Cardiac septum (tissue), 1 donor: ENCODE results near the gene FGF7. TPM values are rescaled to one million over a fixed set of nuclear protein-coding genes. Genes with fewer than 3 reads are reported as not detected.
"Not testable (repeated sequence)": the region's sequence is repeated elsewhere in the genome, so short reads cannot be mapped to it uniquely, and the experiment has no call there.

ENCODE experiments used
- DNase-seq: peaks from one replicate; pipeline ENCODE4 v3.0.0-alpha.2; 2020; ENCODE audit warnings: low spot score
- intact Hi-C: fragments of 100-400 bp; cut with DNase I; formaldehyde crosslinking; loops from one replicate; pipeline ENCODE4 v1.14.0; 2022
- long read RNA-seq: library from polyadenylated mRNA; unstranded; transcript quantifications from one replicate; pipeline ENCODE4 v2.0.0, GENCODE V29; 2021
- total RNA-seq: library from RNA; stranded (reverse); fragmentation: NEBNext Ultra II Directional; extraction: Animal tissue kit (Norgen Biotek cat#: 25700); gene quantifications from one replicate; pipeline ENCODE4 v1.2.1, GENCODE V29; 2021
- donor health status: DM: no; HTN: no; CAD: no.

Gene FGF7, protein sequence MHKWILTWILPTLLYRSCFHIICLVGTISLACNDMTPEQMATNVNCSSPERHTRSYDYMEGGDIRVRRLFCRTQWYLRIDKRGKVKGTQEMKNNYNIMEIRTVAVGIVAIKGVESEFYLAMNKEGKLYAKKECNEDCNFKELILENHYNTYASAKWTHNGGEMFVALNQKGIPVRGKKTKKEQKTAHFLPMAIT
- 7.2 TPM for total RNA-seq
- long read RNA-seq, full-length matches to known transcripts: 6 of 9 reads
- long read RNA-seq, partial matches to known transcripts: 3 of 9 reads
- long read RNA-seq, other reads (novel, unspliced or antisense): 0 of 9 reads

- intact Hi-C loops: loop anchor here (5.0 kb wide), 1 partner anchor 561 kb away; no protein-coding TSS in a partner anchor
- no peak for DNase-seq
Measured at GRCh38 chr15:49423021-49423420, at the start of gene FGF7. TSS of gene FGF7 (plus strand) at chr15:49423242. CDS start at chr15:49424298, 1,056 bp downstream.

GRCh38 chr15:49379996-49380395 is 43.0 kb upstream of the FGF7 start:
- intact Hi-C loops: no loop called here
- no peak for DNase-seq

DNA sequence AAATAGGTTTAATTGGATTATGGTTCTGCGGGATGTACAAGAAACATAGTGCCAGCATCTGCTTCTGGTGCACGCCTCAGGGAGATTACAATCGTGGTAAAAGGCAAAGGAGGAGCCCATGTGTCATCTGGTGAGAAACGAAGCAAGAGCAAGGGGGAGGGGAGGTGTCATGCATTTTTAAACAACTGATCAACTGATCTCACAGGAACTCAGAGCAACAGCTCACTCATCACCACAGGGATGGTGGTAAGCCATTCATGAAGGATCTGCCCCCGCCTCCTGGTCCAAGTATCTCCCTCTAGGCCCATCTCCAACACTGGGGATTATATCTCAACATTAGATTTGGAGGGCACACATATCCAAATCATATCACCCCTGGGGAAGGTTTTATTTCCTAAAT is 42.1 kb upstream of the FGF7 start:
- intact Hi-C loops: no loop called here
- DNase-seq: no peak

- intact Hi-C loops: no loop called here
- no peak for DNase-seq
Measured at GRCh38 chr15:49382394-49382793, 40.6 kb upstream of the FGF7 start.

DNA sequence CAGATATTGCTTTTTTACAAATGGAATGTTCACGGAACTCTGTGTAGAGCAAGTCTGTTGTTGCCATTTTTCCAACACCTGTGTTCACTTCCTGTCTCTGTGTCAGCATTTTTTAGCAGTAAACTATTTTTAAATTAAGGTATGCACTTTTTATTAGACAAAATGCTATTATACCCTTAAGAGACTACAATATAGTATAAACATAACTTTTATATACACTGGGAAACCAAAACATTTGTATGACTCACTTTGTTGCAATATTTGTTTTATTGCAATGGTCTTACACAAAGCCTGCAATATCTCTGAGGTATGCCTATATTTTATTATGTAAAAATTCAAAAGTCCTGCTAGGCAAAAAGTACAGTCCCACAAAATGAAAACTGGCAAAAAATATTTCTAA is 39.8 kb upstream of the FGF7 start:
- DNase-seq: no peak
- intact Hi-C loops: no loop called here

- intact Hi-C loops: no loop called here
- DNase-seq: no peak
Measured at GRCh38 chr15:49387471-49387870, 35.6 kb upstream of the FGF7 start.

GRCh38 chr15:49402515-49403296 is 20.3 kb upstream of the FGF7 start:
- DNase-seq, intact Hi-C loops: not testable (repeated sequence)

- peak; percentile 49 for DNase-seq
- intact Hi-C loops: no loop called here
Measured at GRCh38 chr15:49406352-49407118, 16.5 kb upstream of the FGF7 start.

- intact Hi-C loops: loop anchor here (10.0 kb wide), 1 partner anchor 46 kb away; no protein-coding TSS in a partner anchor
- DNase-seq: no peak
Measured at GRCh38 chr15:49410641-49411040, 12.4 kb upstream of the FGF7 start.

DNA sequence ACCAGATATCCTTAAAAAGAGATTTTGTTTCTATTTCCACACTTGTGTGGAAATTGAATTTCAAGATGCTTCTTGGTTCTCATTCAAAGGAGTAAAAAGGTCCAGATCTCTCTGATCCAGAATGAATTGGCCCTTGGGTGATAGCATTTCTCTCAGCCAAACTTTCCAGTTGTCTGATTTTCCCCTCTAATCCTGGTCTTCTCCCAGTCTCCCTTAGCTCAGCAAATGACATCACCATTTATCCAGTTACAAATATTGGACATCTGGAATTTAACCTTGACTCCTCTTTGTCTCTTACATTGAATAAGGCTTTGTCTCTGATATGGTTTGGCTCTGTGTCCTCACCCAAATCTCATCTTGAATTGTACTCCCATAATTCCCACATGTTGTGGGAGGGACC is 10.2 kb upstream of the FGF7 start:
- intact Hi-C loops: loop anchor here (10.0 kb wide), 1 partner anchor 48 kb away; no protein-coding TSS in a partner anchor
- DNase-seq: no peak

GRCh38 chr15:49415149-49415548 is 7.9 kb upstream of the FGF7 start:
- intact Hi-C loops: loop anchor here (10.0 kb wide), 1 partner anchor 50 kb away; no protein-coding TSS in a partner anchor
- DNase-seq: no peak

- intact Hi-C loops: loop anchor here (10.0 kb wide), 1 partner anchor 51 kb away; no protein-coding TSS in a partner anchor
Measured at GRCh38 chr15:49415638-49416037, 7.4 kb upstream of the FGF7 start.

GRCh38 chr15:49418811-49419210 is 4.2 kb upstream of the FGF7 start:
- intact Hi-C loops: loop anchor here (10.0 kb wide), 1 partner anchor 54 kb away; no protein-coding TSS in a partner anchor
- DNase-seq: no peak

More at GRCh38 chr15:49415638-49416037, 7.4 kb upstream of the FGF7 start:
- no peak for DNase-seq

- intact Hi-C loops: loop anchor here (2.0 to 5.0 kb wide), 2 partner anchors 185 to 560 kb away; no protein-coding TSS in a partner anchor
- DNase-seq: no peak
Measured at GRCh38 chr15:49421991-49422390, 1.1 kb upstream of the FGF7 start.

GRCh38 chr15:49423901-49424550 is 984 bp downstream of the FGF7 start:
- no peak for DNase-seq
- intact Hi-C loops: loop anchor here (5.0 kb wide), 1 partner anchor 562 kb away; no protein-coding TSS in a partner anchor

- intact Hi-C loops: loop anchor here (5.0 kb wide), 1 partner anchor 563 kb away; no protein-coding TSS in a partner anchor
- DNase-seq: no peak
Measured at GRCh38 chr15:49424954-49425353, 1.9 kb downstream of the FGF7 start.

GRCh38 chr15:49427372-49427771 is 4.3 kb downstream of the FGF7 start:
- no peak for DNase-seq
- intact Hi-C loops: no loop called here

DNA sequence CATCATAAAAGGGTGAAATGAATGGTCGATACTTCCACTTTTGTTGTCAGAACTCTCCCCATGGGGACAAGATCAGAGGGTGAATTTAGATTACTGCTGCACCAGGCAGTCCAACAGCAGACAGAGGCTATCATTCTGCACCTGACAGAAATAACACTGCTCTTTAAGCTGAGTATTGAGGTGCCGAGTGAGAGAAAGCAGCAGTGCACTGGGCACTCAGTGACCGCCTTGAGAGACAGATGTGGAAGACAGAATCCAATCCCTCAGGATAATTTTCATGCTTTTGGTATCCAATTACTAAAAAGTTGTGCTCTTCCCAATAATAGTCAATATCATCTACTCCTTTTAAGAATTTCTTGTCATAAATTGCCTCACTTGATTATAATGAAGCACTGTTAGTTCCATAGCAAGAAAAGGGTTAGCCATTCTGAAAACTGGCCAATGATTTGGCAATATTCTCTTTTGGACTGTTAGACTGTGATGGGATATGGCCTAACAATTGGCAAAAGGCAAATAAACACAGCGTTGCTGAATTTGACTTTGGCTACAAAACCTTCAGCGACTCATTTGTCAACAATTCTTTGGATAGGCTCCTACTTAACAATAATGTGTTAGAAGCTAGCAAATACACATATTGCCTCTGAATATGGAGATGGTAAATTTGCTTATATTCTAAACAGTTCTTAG is 5.5 kb downstream of the FGF7 start:
- DNase-seq: no peak
- intact Hi-C loops: no loop called here

GRCh38 chr15:49430046-49430445 is 7.0 kb downstream of the FGF7 start:
- intact Hi-C loops: no loop called here
- no peak for DNase-seq
